PC-9 (cell line): ENCODE measurements around the gene METAP1. TPM values are rescaled to one million over a fixed set of nuclear protein-coding genes. Genes with fewer than 3 reads are reported as not detected.
"Not testable (repeated sequence)": the region's sequence is repeated elsewhere in the genome, so short reads cannot be mapped to it uniquely, and the experiment has no call there.

Source experiments
- BruUV-seq: library from RNA; stranded (reverse); fragments of 400-500 nt; replicated peaks from 2 replicates; lab custom pipeline; 2021; lab: Mats Ljungman, UMichigan
- CTCF ChIA-PET: fragments of 300-600 bp; sonication (Branson Sonifier 250); formaldehyde crosslinking; loops from one replicate; lab custom pipeline; 2022; ENCODE audit warnings: antibody characterized with exemption; lab: Charles Lee
- POLR2A ChIA-PET: fragments of 300-600 bp; sonication (Branson Sonifier 250); formaldehyde crosslinking; loops from one replicate; lab custom pipeline; 2022; ENCODE audit warnings: antibody characterized with exemption; ENCODE audit not compliant: unreplicated experiment; lab: Charles Lee
- DNase-seq, 2 experiments: peaks; one replicate each; pipeline versions ENCODE4 v3.0.0 to v3.0.0-alpha.2; 2015 to 2022; ENCODE audit warnings: mixed read lengths in 1 of 2
- H2AFZ ChIP-seq: fragments of 200-600 bp; sonication (generic); 2 replicates; pipeline ENCODE4 v1.8.1; 2017; ENCODE audit warnings: antibody characterized with exemption
- H3F3A ChIP-seq: fragments of 200-600 bp; sonication (generic); 2 replicates; pipeline ENCODE4 v1.8.1; 2017; ENCODE audit warnings: antibody characterized with exemption, mild to moderate bottlenecking, low read depth; ENCODE audit not compliant: insufficient read depth
- H3K27ac ChIP-seq: fragments of 200-600 bp; sonication (generic); 2 replicates; pipeline ENCODE4 v1.6.1; 2016; ENCODE audit warnings: mixed run types
- H3K27me3 ChIP-seq: fragments of 200-600 bp; sonication (generic); 2 replicates; pipeline ENCODE4 v1.6.1; 2016; ENCODE audit warnings: low read depth, mixed run types; ENCODE audit not compliant: insufficient read depth
- H3K36me3 ChIP-seq: fragments of 200-600 bp; sonication (generic); 2 replicates; pipeline ENCODE4 v1.6.1; 2016; ENCODE audit warnings: low read depth, mixed run types
- H3K4me1 ChIP-seq: fragments of 200-600 bp; sonication (generic); replicated peaks from 2 replicates; pipeline ENCODE4 v1.6.1; 2016; ENCODE audit warnings: mixed run types; ENCODE audit not compliant: insufficient read depth
- H3K4me2 ChIP-seq: fragments of 200-600 bp; sonication (generic); 2 replicates; pipeline ENCODE4 v1.6.1; 2017; ENCODE audit warnings: mixed run types
- H3K4me3 ChIP-seq: fragments of 200-600 bp; sonication (generic); 2 replicates; pipeline ENCODE4 v1.6.1; 2016; ENCODE audit warnings: mixed run types
- H3K79me2 ChIP-seq: fragments of 200-600 bp; sonication (generic); 2 replicates; pipeline ENCODE4 v1.6.1; 2017; ENCODE audit warnings: low read depth, mixed run types
- H3K9me2 ChIP-seq: fragments of 200-600 bp; sonication (generic); 2 replicates; pipeline ENCODE4 v1.8.1; 2017; ENCODE audit warnings: mild to moderate bottlenecking; ENCODE audit not compliant: insufficient read depth
- H3K9me3 ChIP-seq: fragments of 200-600 bp; sonication (generic); 2 replicates; pipeline ENCODE4 v1.8.1; 2016; ENCODE audit warnings: low read depth; ENCODE audit not compliant: insufficient read depth
- H4K20me1 ChIP-seq: fragments of 200-600 bp; sonication (generic); 2 replicates; pipeline ENCODE4 v1.8.1; 2017; ENCODE audit not compliant: insufficient read depth
- EZH2 ChIP-seq: fragments of 200-600 bp; sonication (generic); IDR thresholded peaks from 2 replicates; pipeline ENCODE4 v1.8.0; 2017; ENCODE audit warnings: antibody characterized with exemption, low read depth
- intact Hi-C: fragments of 100-400 bp; cut with micrococcal nuclease; formaldehyde crosslinking; loops from one replicate; pipeline ENCODE4 v1.10.0; 2022; ENCODE audit not compliant: unreplicated experiment
- total RNA-seq: library from RNA; stranded (reverse); gene quantifications from 2 replicates; pipeline ENCODE4 v1.2.3, GENCODE V29; 2021
- TF ChIP-seq, protein P1 (sequence below): fragments of 200-600 bp; sonication (generic); conservative IDR thresholded peaks from 2 replicates; pipeline ENCODE4 v1.6.1; 2017; ENCODE audit warnings: mixed run types, antibody characterized with exemption, mild to moderate bottlenecking, moderate library complexity

METAP1 gene
- total RNA-seq, 1 experiment from 2014 or later, result 42.0 TPM

DNA sequence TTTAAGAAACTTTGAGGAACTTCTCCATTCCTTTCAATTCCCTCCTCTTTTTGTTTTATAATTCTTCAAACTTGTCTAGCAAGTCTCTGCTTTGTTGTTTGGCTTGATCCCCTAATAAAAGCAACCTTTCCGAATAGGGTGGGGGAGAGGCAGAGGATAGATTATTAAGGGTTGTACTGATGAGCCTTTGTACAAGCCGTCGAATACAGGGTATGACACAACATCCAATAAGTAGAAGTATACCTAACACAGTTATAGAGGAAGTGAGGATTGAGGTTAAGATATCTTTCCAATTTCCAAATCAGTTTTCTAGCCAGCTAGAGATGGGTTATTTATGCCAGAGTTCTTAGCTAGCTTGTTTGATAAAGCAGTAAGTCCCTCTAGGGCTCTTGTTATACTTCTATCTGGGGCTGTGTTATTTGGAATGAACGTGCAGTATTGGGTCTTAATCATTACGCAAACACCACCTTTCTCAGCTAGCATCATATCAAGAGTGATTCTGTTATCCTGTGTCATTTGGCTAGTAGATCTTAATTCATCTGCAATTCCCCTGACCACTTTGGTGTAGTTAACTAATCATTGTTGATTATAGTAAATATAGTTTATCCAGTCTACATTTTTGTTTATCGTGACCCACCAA, 18.5 kb downstream of the METAP1 start:
- H3K79me2 ChIP-seq, result peaks cover 96% of the 10 kb centered on the region
- no peaks in the 10 kb centered on the region for H3K9me2 ChIP-seq
- H3K4me1 ChIP-seq, result no peaks in the 10 kb centered on the region
- no peak overlapping the region for H3K27ac ChIP-seq
- no peak overlapping the region for H3K4me3 ChIP-seq
- peaks cover 4% of the 10 kb centered on the region; the same call in 1 of the 2 replicates for H3K36me3 ChIP-seq
- no peaks in the 10 kb centered on the region for H3F3A ChIP-seq
- no peak overlapping the region for H3K4me2 ChIP-seq
- 0 out of 2 replicates have a peak, but pooled peaks cover 6% of the 10 kb centered on the region for H4K20me1 ChIP-seq
- peaks cover 6% of the 10 kb centered on the region; the same call in 1 of the 2 replicates for H3K9me3 ChIP-seq
- DNase-seq, result no peak
- TF ChIP-seq, protein P1, sequence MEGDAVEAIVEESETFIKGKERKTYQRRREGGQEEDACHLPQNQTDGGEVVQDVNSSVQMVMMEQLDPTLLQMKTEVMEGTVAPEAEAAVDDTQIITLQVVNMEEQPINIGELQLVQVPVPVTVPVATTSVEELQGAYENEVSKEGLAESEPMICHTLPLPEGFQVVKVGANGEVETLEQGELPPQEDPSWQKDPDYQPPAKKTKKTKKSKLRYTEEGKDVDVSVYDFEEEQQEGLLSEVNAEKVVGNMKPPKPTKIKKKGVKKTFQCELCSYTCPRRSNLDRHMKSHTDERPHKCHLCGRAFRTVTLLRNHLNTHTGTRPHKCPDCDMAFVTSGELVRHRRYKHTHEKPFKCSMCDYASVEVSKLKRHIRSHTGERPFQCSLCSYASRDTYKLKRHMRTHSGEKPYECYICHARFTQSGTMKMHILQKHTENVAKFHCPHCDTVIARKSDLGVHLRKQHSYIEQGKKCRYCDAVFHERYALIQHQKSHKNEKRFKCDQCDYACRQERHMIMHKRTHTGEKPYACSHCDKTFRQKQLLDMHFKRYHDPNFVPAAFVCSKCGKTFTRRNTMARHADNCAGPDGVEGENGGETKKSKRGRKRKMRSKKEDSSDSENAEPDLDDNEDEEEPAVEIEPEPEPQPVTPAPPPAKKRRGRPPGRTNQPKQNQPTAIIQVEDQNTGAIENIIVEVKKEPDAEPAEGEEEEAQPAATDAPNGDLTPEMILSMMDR, result no peak
- TF ChIP-seq EZH2, result no peak
- ChIA-PET CTCF (no interaction called here), POLR2A (no interaction called here)
- intact Hi-C loops, result no loop called here
- no TSS peak for BruUV-seq
- H3K27me3 ChIP-seq, result no peaks in the 10 kb centered on the region
- no peak overlapping the region for H2AFZ ChIP-seq

DNA sequence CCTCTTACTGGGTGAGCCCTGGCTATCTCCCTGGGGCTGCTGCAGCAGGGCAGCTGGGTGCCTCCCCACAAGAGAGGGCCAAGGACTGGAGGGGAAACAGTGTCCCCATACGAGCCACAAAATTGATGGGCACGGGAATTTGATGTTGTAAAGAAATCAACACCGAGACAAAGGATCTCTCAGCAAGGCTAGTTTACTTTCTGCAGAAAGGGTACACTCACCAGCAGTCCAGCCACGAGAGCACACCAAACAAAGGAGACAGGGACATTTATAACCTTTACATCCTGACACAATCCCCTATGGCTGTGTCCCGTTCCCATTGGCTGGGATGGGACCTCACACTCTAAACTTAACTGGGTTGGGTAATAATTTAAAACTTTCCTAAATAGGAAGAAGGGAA, 25.9 kb downstream of the METAP1 start:
- Histone ChIP-seq H3K36me3 (no peaks in the 10 kb centered on the region), H2AFZ (no peak overlapping the region), H3K4me3 (no peak overlapping the region), H3K27ac (no peak overlapping the region), H3K9me3 (peaks cover 17% of the 10 kb centered on the region; the same call in 1 of the 2 replicates), H3F3A (no peaks in the 10 kb centered on the region), H3K9me2 (no peaks in the 10 kb centered on the region), H3K27me3 (no peaks in the 10 kb centered on the region), H3K4me2 (no peak overlapping the region), H3K79me2 (peaks cover 67% of the 10 kb centered on the region), H4K20me1 (no peaks in the 10 kb centered on the region), H3K4me1 (no peaks in the 10 kb centered on the region)
- intact Hi-C loops, result no loop called here
- DNase-seq, result no peak
- CTCF ChIA-PET, result no interaction called here
- no peak for TF ChIP-seq EZH2
- TF ChIP-seq, protein P1, result no peak
- BruUV-seq, result no TSS peak
- POLR2A ChIA-PET, result no interaction called here

DNA sequence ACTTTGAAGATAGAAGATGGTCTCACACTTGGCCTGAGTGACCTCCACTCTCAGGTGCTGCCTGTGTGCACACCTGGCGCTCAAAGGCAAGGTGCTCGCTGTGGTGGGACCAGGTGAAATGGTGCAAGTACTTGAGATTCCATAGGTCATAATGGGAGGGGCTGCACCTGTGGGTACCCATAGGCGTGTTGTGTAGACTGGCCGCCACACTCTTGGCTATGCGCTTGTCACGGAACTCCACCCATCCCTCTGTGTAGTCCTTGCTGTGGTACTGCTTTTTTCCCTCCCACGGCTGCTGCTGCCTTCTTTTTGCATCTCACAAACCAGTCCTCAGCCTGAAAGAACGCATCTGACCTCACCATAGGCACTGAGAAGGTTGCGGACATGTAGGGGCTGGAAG, 27.0 kb downstream of the METAP1 start:
- H3K4me2 ChIP-seq, result no peak overlapping the region
- BruUV-seq, result no TSS peak
- no peaks in the 10 kb centered on the region for H3K36me3 ChIP-seq
- no peaks in the 10 kb centered on the region; the same call in 1 of the 2 replicates for H4K20me1 ChIP-seq
- no peak overlapping the region for H3K27ac ChIP-seq
- peaks cover 17% of the 10 kb centered on the region; the same call in 1 of the 2 replicates for H3K9me3 ChIP-seq
- H3K27me3 ChIP-seq, result no peaks in the 10 kb centered on the region
- no peaks in the 10 kb centered on the region for H3K9me2 ChIP-seq
- H3K4me1 ChIP-seq, result no peaks in the 10 kb centered on the region
- H2AFZ ChIP-seq, result no peak overlapping the region
- H3F3A ChIP-seq, result no peaks in the 10 kb centered on the region
- intact Hi-C loops, result no loop called here
- DNase-seq, result no peak
- no peak overlapping the region for H3K4me3 ChIP-seq
- ChIA-PET POLR2A (no interaction called here), CTCF (no interaction called here)
- peaks cover 67% of the 10 kb centered on the region for H3K79me2 ChIP-seq
- TF ChIP-seq EZH2, result no peak
- TF ChIP-seq, protein P1, result no peak

DNA sequence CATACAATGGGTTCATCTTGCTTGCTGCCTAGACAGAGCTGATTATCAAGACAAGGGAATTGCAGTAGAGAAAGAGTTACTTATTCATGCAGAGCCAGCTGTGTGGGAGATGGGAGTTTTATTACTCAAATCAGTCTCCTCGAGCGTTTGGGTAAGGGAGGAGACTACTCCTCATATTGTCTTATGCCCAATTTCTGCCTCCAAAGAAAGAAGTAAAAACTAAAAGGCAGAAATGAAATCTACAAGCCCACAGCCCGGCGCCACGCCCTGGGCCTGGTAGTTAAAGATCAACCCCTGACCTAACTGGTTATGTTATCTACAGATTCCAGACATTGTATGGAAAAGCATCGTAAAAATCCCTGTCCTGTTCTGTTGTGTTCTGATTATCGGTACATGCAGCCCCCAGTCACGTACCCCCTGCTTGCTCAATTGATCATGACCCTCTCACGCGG, 28.3 kb downstream of the METAP1 start:
- H3K27me3 ChIP-seq, H3K9me2 ChIP-seq, H3K36me3 ChIP-seq, H3K4me2 ChIP-seq, CTCF ChIA-PET, H3K27ac ChIP-seq, H4K20me1 ChIP-seq, DNase-seq, H2AFZ ChIP-seq, H3K4me3 ChIP-seq, BruUV-seq, H3F3A ChIP-seq, intact Hi-C loops, POLR2A ChIA-PET, H3K4me1 ChIP-seq: not testable (repeated sequence)
- Histone ChIP-seq H3K9me3 (peaks cover 17% of the 10 kb centered on the region; the same call in 1 of the 2 replicates), H3K79me2 (peaks cover 65% of the 10 kb centered on the region)
